Calu3 (cell line): Measurements from ENCODE around the gene GRIK4. TPM values are rescaled to one million over a fixed set of nuclear protein-coding genes. Genes with fewer than 3 reads are reported as not detected.

Experiments used
- BruUV-seq: library from RNA; stranded (reverse); fragments of 400-500 nt; replicated peaks from 2 replicates; lab custom pipeline; 2021; lab: Mats Ljungman, UMichigan
- CTCF ChIA-PET: fragments of 300-600 bp; sonication (Branson Sonifier 250); formaldehyde crosslinking; loops from one replicate; lab custom pipeline; 2022; ENCODE audit warnings: antibody characterized with exemption; lab: Charles Lee
- DNase-seq: peaks from one replicate; pipeline ENCODE4 v3.0.0; 2022
- H3K27ac Mint-ChIP-seq: one replicate; pipeline ENCODE4 v1.8.0; 2022; ENCODE audit warnings: mixed read lengths; ENCODE audit not compliant: unreplicated experiment
- H3K27me3 Mint-ChIP-seq: one replicate; pipeline ENCODE4 v1.8.0; 2022; ENCODE audit warnings: mixed read lengths; ENCODE audit not compliant: unreplicated experiment
- H3K36me3 Mint-ChIP-seq: one replicate; pipeline ENCODE4 v1.8.0; 2022; ENCODE audit warnings: mild to moderate bottlenecking, moderate library complexity, mixed read lengths; ENCODE audit not compliant: insufficient read depth, unreplicated experiment
- H3K4me1 Mint-ChIP-seq: one replicate; pipeline ENCODE4 v1.8.0; 2022; ENCODE audit warnings: mild to moderate bottlenecking, low read depth, mixed read lengths; ENCODE audit not compliant: unreplicated experiment
- H3K4me3 Mint-ChIP-seq: one replicate; pipeline ENCODE4 v1.8.0; 2022; ENCODE audit warnings: mild to moderate bottlenecking, low read depth, moderate library complexity, mixed read lengths; ENCODE audit not compliant: unreplicated experiment
- H3K9me3 Mint-ChIP-seq: one replicate; pipeline ENCODE4 v1.8.0; 2022; ENCODE audit warnings: low read depth, mixed read lengths; ENCODE audit not compliant: unreplicated experiment
- CTCF ChIP-seq: fragments of 200-600 bp; IDR thresholded peaks from one replicate; pipeline ENCODE4 v1.8.0; 2022; ENCODE audit warnings: antibody characterized with exemption; ENCODE audit not compliant: unreplicated experiment
- intact Hi-C: fragments of 100-400 bp; cut with micrococcal nuclease; formaldehyde crosslinking; loops from one replicate; pipeline ENCODE4 v1.10.0; 2022; ENCODE audit not compliant: unreplicated experiment
- total RNA-seq: library from RNA; stranded (reverse); gene quantifications from 2 replicates; pipeline ENCODE4 v1.2.3, GENCODE V29; 2022

GRIK4 gene
- total RNA-seq, 1 experiment from 2014 or later = not detected

- Mint-ChIP-seq H3K4me1 (peaks cover 9% of the 10 kb centered on the region), H3K4me3 (no peak overlapping the region), H3K36me3 (no peaks in the 10 kb centered on the region), H3K27me3 (peaks cover 90% of the 10 kb centered on the region), H3K27ac (no peak overlapping the region), H3K9me3 (no peaks in the 10 kb centered on the region)
- intact Hi-C loops = no loop called here
- no TSS peak for BruUV-seq
- no peak for TF ChIP-seq CTCF
- CTCF ChIA-PET = no interaction called here
- DNase-seq = no peak
These were observed 205.5 kb downstream of the GRIK4 start for GRCh38 chr11:120717042-120717441.

DNA sequence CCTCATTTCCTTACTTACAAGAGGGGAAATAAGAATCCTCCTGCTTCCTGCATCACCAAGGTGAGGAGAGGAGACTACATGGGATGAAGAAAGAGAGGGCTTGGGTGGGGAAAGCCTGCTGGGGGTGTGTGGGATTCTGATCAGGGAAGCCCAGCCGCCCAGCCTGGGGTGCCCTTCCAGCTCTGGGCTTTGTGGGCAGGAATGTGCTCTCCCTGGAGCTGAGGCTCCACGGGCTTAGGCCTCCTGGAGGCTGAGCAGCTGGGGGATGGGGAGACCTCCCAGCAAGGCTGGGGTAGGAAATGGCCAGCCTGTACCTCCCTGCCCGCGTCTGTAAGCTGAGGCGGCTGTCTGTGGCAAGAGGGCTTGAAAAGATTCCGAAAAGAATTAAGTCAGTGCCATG, 206.1 kb downstream of the GRIK4 start:
- peaks cover 9% of the 10 kb centered on the region for H3K4me1 Mint-ChIP-seq
- no peak for TF ChIP-seq CTCF
- H3K27me3 Mint-ChIP-seq = peaks cover 87% of the 10 kb centered on the region
- intact Hi-C loops = no loop called here
- CTCF ChIA-PET = no interaction called here
- H3K27ac Mint-ChIP-seq = no peak overlapping the region
- DNase-seq = no peak
- no peak overlapping the region for H3K4me3 Mint-ChIP-seq
- H3K36me3 Mint-ChIP-seq = no peaks in the 10 kb centered on the region
- no TSS peak for BruUV-seq
- H3K9me3 Mint-ChIP-seq = no peaks in the 10 kb centered on the region

DNA sequence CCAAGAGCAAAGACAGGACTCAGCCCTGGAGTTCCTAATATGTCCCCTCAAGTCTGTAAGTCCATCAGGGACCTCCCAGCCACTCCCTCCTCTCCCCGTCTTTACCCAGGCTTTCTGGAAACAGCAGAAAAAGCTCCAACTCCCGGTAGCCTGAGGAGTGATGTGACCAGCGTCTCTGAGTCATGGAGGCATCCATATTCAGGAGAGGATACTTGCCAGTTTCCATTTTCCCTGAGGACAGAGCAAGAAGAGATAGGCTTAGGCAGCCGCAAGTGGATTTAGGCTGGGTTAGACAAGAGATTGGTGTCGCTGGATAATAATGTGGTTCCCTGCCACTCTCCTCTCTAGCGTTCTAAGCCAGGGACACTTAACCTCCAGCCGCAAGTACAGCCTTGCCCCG, 206.6 kb downstream of the GRIK4 start:
- Mint-ChIP-seq H3K36me3 (no peaks in the 10 kb centered on the region), H3K27me3 (peaks cover 87% of the 10 kb centered on the region), H3K4me1 (peaks cover 9% of the 10 kb centered on the region), H3K4me3 (no peak overlapping the region), H3K9me3 (no peaks in the 10 kb centered on the region), H3K27ac (no peak overlapping the region)
- CTCF ChIA-PET = no interaction called here
- no TSS peak for BruUV-seq
- no peak for TF ChIP-seq CTCF
- intact Hi-C loops = no loop called here
- no peak for DNase-seq

DNA sequence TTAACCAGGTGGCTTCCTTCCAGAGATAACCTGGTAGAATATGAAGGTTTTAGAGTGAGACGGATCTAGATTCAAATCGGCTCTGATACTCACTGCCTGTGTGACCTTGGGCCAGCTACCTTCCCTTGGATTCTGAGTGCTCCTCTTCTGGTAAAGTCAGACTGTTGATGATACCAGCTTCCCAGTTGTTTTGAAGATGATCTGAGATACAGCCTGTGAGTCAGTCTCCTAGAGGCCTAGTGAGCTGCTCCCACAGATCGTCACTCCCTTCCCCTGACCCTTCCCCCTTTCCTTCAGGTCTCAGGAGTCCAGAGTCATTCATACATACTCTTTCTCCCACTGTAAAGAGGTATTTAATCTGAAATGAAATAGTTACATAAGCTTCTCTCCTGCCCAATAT, 207.8 kb downstream of the GRIK4 start:
- peaks cover 9% of the 10 kb centered on the region for H3K4me1 Mint-ChIP-seq
- intact Hi-C loops = no loop called here
- H3K4me3 Mint-ChIP-seq = no peak overlapping the region
- H3K36me3 Mint-ChIP-seq = no peaks in the 10 kb centered on the region
- no peaks in the 10 kb centered on the region for H3K9me3 Mint-ChIP-seq
- CTCF ChIA-PET = no interaction called here
- DNase-seq = no peak
- TF ChIP-seq CTCF = no peak
- no TSS peak for BruUV-seq
- peaks cover 83% of the 10 kb centered on the region for H3K27me3 Mint-ChIP-seq
- H3K27ac Mint-ChIP-seq = no peak overlapping the region
